Ovary (tissue), 3 donors: Measurements from ENCODE around the gene HSD11B1.

Experiments used
- CTCF ChIP-seq, 3 donors: fragments of 450-650 bp in 2 of 3; fragments of 200-600 bp in 1 of 3; IDR thresholded peaks; one replicate each; pipeline versions ENCODE4 v1.5.1 to v1.8.0; 2016 to 2022; ENCODE audit warnings: antibody characterized with exemption in 3 of 3, mild to moderate bottlenecking in 1 of 3
- POLR2A ChIP-seq: fragments of 450-650 bp; IDR thresholded peaks from one replicate; pipeline ENCODE4 v1.6.1; 2017; ENCODE audit warnings: antibody characterized with exemption, mild to moderate bottlenecking, moderate library complexity
- donor health status: DM: no; HTN: no; CAD: no.

DNA sequence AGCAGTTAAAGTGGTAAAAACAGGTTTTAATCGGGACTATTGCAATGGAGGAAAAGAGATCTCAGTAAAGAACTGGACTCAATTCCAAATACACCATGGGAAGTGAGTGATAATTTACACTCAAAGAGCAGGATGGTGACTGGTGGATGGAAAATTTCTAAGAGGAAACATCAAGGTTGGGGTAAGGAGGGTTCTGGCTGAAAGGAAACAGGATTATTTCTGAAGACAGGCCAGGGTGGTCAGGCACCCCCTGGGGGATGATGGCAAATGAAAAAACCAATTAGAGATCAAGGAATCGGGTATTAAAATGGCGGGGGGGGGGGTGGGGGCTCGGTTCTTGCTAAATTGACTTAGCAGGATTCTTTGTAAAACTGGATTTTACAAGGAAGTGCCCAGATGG is 12.3 kb upstream of the HSD11B1 start:
- TF ChIP-seq CTCF (IDR thresholded peaks at IDR 0.05): no peak
- no peak for TF ChIP-seq POLR2A
